ENCODE data around the gene TBC1D22A. TPM values are rescaled to one million over a fixed set of nuclear protein-coding genes. Genes with fewer than 3 reads are reported as not detected.

The TBC1D22A gene
- total RNA-seq, 2 experiments from 2014 or later, result 22.3 to 43.9 TPM

DNA sequence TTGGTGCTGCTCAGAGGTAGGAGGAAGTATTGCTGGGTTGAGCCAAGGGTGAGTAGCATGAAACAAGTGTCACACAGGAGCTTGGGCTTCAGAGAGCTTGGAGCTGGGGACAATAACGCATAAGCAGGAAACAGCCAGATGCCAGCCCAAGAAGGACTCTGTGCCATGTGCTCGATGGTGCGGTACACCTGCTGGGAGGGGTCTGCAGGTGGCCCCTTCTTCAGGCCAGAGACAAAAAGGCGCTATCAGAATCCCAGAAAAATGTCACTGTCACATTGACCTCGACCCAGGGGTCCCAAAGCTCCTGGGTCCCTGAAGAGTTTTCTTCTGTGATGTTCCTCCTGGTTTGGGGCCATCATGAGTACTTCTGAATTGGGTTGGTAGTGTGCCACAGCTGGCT lies 244.4 kb downstream of the TBC1D22A start:
- no peak for TF ChIP-seq CTCF (conservative IDR thresholded peaks at IDR 0.05; ENCODE audit: low read length)
- no peak for TF ChIP-seq EZH2phosphoT487 (IDR thresholded peaks at IDR 0.05; ENCODE audit: borderline replicate concordance, low read depth, low read length)
- Histone ChIP-seq H3K9me2 (ENCODE audit: insufficient read depth, low read length) (no peaks in the 10 kb centered on the region), H3K4me2 (ENCODE audit: low read length) (no peak overlapping the region), H3K36me3 (ENCODE audit: insufficient read depth, low read length) (peaks cover 39% of the 10 kb centered on the region), H2AFZ (ENCODE audit: low read length) (no peak overlapping the region), H3K9me3 (ENCODE audit: low read length) (no peaks in the 10 kb centered on the region), H3K4me3 (ENCODE audit: low read depth, low read length, poor library complexity, severe bottlenecking) (no peak overlapping the region), H4K20me1 (ENCODE audit: insufficient read depth, low read length) (no peaks in the 10 kb centered on the region), H3K27ac (ENCODE audit: low read depth, low read length, poor library complexity, severe bottlenecking) (no peak overlapping the region), H3K79me2 (ENCODE audit: insufficient read depth, low read depth, low read length) (no peaks in the 10 kb centered on the region), H3K4me1 (ENCODE audit: insufficient read depth, low read length, poor library complexity, severe bottlenecking) (no peaks in the 10 kb centered on the region)
- BruUV-seq (replicated peaks), result no TSS peak
- no peak for DNase-seq (ENCODE audit: low spot score)
- intact Hi-C loops (cut with micrococcal nuclease; ENCODE audit: unreplicated experiment), result no loop called here
- ChIA-PET POLR2A (no interaction called here), CTCF (ENCODE audit: unreplicated experiment) (no interaction called here)

DNA sequence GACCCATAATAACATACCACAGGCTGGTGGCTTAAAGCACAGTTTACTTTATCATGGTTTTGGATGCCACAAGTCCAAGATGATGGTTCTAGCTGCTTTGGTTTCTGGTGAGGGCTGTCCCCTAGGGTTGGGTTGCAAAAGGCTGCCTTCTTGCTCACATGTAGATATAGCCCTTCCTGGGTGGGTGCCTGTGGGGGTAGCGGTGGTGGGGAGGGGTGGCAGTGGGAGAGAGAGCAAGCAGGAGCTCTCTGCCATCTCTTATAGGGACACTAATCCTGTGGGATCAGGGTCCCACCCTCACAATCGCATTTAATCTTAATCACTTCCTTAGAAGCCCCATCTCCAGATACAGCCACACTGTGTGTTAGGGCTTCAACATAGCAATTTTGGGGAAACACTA lies 245.0 kb downstream of the TBC1D22A start:
- H3K9me2 ChIP-seq (ENCODE audit: insufficient read depth, low read length), result no peaks in the 10 kb centered on the region
- TF ChIP-seq EZH2phosphoT487 (IDR thresholded peaks at IDR 0.05; ENCODE audit: borderline replicate concordance, low read depth, low read length), result no peak
- TF ChIP-seq CTCF (conservative IDR thresholded peaks at IDR 0.05; ENCODE audit: low read length), result no peak
- no peak overlapping the region for H3K4me3 ChIP-seq (ENCODE audit: low read depth, low read length, poor library complexity, severe bottlenecking)
- no peak overlapping the region for H3K4me2 ChIP-seq (ENCODE audit: low read length)
- H3K9me3 ChIP-seq (ENCODE audit: low read length), result no peaks in the 10 kb centered on the region
- H4K20me1 ChIP-seq (ENCODE audit: insufficient read depth, low read length), result no peaks in the 10 kb centered on the region
- intact Hi-C loops (cut with micrococcal nuclease; ENCODE audit: unreplicated experiment), result no loop called here
- ChIA-PET POLR2A (no interaction called here), CTCF (ENCODE audit: unreplicated experiment) (no interaction called here)
- H3K27ac ChIP-seq (ENCODE audit: low read depth, low read length, poor library complexity, severe bottlenecking), result no peak overlapping the region
- no peaks in the 10 kb centered on the region for H3K4me1 ChIP-seq (ENCODE audit: insufficient read depth, low read length, poor library complexity, severe bottlenecking)
- DNase-seq (ENCODE audit: low spot score), result no peak
- BruUV-seq (replicated peaks), result no TSS peak
- H3K79me2 ChIP-seq (ENCODE audit: insufficient read depth, low read depth, low read length), result no peaks in the 10 kb centered on the region
- H3K36me3 ChIP-seq (ENCODE audit: insufficient read depth, low read length), result peaks cover 39% of the 10 kb centered on the region
- H2AFZ ChIP-seq (ENCODE audit: low read length), result no peak overlapping the region

GRCh38 chr22:47008208-47008885 lies 245.9 kb downstream of the TBC1D22A start:
- no peaks in the 10 kb centered on the region for H3K9me2 ChIP-seq (ENCODE audit: insufficient read depth, low read length)
- no peak overlapping the region for H2AFZ ChIP-seq (ENCODE audit: low read length)
- H3K4me2 ChIP-seq (ENCODE audit: low read length), result no peak overlapping the region
- H3K4me1 ChIP-seq (ENCODE audit: insufficient read depth, low read length, poor library complexity, severe bottlenecking), result no peaks in the 10 kb centered on the region
- no peak overlapping the region for H3K27ac ChIP-seq (ENCODE audit: low read depth, low read length, poor library complexity, severe bottlenecking)
- CTCF ChIA-PET (ENCODE audit: unreplicated experiment), result no interaction called here
- no peak for DNase-seq (ENCODE audit: low spot score)
- no peaks in the 10 kb centered on the region for H3K9me3 ChIP-seq (ENCODE audit: low read length)
- intact Hi-C loops (cut with micrococcal nuclease; ENCODE audit: unreplicated experiment), result no loop called here
- POLR2A ChIA-PET, result no interaction called here
- no TSS peak for BruUV-seq (replicated peaks)
- no peaks in the 10 kb centered on the region for H3K79me2 ChIP-seq (ENCODE audit: insufficient read depth, low read depth, low read length)
- peaks cover 36% of the 10 kb centered on the region for H3K36me3 ChIP-seq (ENCODE audit: insufficient read depth, low read length)
- H4K20me1 ChIP-seq (ENCODE audit: insufficient read depth, low read length), result no peaks in the 10 kb centered on the region
- H3K4me3 ChIP-seq (ENCODE audit: low read depth, low read length, poor library complexity, severe bottlenecking), result no peak overlapping the region
- TF ChIP-seq CTCF (conservative IDR thresholded peaks at IDR 0.05; ENCODE audit: low read length) (no peak), EZH2phosphoT487 (IDR thresholded peaks at IDR 0.05; ENCODE audit: borderline replicate concordance, low read depth, low read length) (no peak)

Measured in OCI-LY7 (cell line).